SK-N-SH (cell line): ENCODE data around the gene AGBL4.

Source experiments
- CTCF ChIP-seq: fragments of 200-600 bp; sonication (generic); IDR thresholded peaks from 2 replicates; pipeline ENCODE4 v1.6.1; 2017; ENCODE audit warnings: antibody characterized with exemption, mild to moderate bottlenecking, moderate library complexity
- EP300 ChIP-seq, 2 experiments: IDR thresholded peaks; 2 replicates each; pipeline versions ENCODE4 v1.4.0 to v1.6.1; 2012; ENCODE audit warnings: borderline replicate concordance in 1 of 2, low read depth in 1 of 2, low read length in 1 of 2
- EZH2phosphoT487 ChIP-seq: fragments of 200-600 bp; sonication (generic); IDR thresholded peaks from 2 replicates; pipeline ENCODE4 v1.6.1; 2017; ENCODE audit warnings: low read depth, mixed run types, mild to moderate bottlenecking, antibody characterized with exemption, moderate library complexity, borderline replicate concordance
- FOXM1 ChIP-seq: IDR thresholded peaks from 2 replicates; pipeline ENCODE4 v1.4.0; 2012; ENCODE audit warnings: low read depth, mild to moderate bottlenecking
- GABPA ChIP-seq: IDR thresholded peaks from 2 replicates; pipeline ENCODE4 v1.4.0; 2012; ENCODE audit warnings: low read depth, mild to moderate bottlenecking
- MAX ChIP-seq: IDR thresholded peaks from 2 replicates; pipeline ENCODE4 v1.4.0; 2012; ENCODE audit warnings: low read depth
- PBX3 ChIP-seq: IDR thresholded peaks from 2 replicates; pipeline ENCODE4; 2012
- RAD21 ChIP-seq: IDR thresholded peaks from 2 replicates; pipeline ENCODE4 v1.6.1; 2012; ENCODE audit warnings: mild to moderate bottlenecking, low read length
- REST ChIP-seq: IDR thresholded peaks from 2 replicates; pipeline ENCODE4 v1.6.1; 2012; ENCODE audit warnings: mild to moderate bottlenecking, low read depth, low read length, moderate library complexity
- RFX5 ChIP-seq: IDR thresholded peaks from 2 replicates; pipeline ENCODE4 v1.6.1; 2012; ENCODE audit warnings: mild to moderate bottlenecking, improper control_type of control experiment, low read length
- SIN3A ChIP-seq: IDR thresholded peaks from 2 replicates; pipeline ENCODE4 v1.6.1; 2012; ENCODE audit warnings: low read depth, mild to moderate bottlenecking, low read length, moderate library complexity, borderline replicate concordance
- SMC3 ChIP-seq: IDR thresholded peaks from 2 replicates; pipeline ENCODE4 v1.6.1; 2012; ENCODE audit warnings: low read depth, low read length, improper control_type of control experiment
- USF2 ChIP-seq: fragments of 150-350 bp; IDR thresholded peaks from 2 replicates; pipeline ENCODE4 v1.6.1; 2017; ENCODE audit warnings: antibody characterized with exemption, low read length, low read depth, borderline replicate concordance
- YY1 ChIP-seq: IDR thresholded peaks from 2 replicates; pipeline ENCODE4 v1.4.0; 2012; ENCODE audit warnings: low read depth, mild to moderate bottlenecking

- TF ChIP-seq MAX: no peak
- TF ChIP-seq CTCF: no peak
- TF ChIP-seq EP300 (IDR thresholded peaks at IDR 0.05; ENCODE audit: borderline replicate concordance in 1 of 2, low read depth in 1 of 2, low read length in 1 of 2): no peak
- TF ChIP-seq REST: no peak
- no peak for TF ChIP-seq RFX5
- TF ChIP-seq PBX3: no peak
- no peak for TF ChIP-seq EZH2phosphoT487
- TF ChIP-seq FOXM1: no peak
- TF ChIP-seq SIN3A: no peak
- no peak for TF ChIP-seq GABPA
- no peak for TF ChIP-seq YY1
- TF ChIP-seq USF2: no peak
- TF ChIP-seq RAD21: no peak
- no peak for TF ChIP-seq SMC3
These were observed 1463.2 kb downstream of the AGBL4 start for GRCh38 chr1:48560577-48560976.
